ENCODE results near the gene EIF2B2. TPM values are rescaled to one million over a fixed set of nuclear protein-coding genes. Genes with fewer than 3 reads are reported as not detected.

The EIF2B2 gene
- 10 to 100 TPM; 42.9 to 55.4 (median 51.1) TPM for total RNA-seq

- H3K27me3 ChIP-seq: no peaks in the 10 kb centered on the region
- H3K9me3 ChIP-seq: no peaks in the 10 kb centered on the region
- TF ChIP-seq EP300 (IDR thresholded peaks at IDR 0.05; ENCODE audit: low read depth): no peak
- peak in 3 of 5 experiments; percentile 21 to 54 (median 42) for TF ChIP-seq CTCF (IDR thresholded peaks at IDR 0.05)
- TF ChIP-seq POLR2A (IDR thresholded peaks at IDR 0.05): peak; percentile 68
- peak; percentile 49 to 84 (median 60) for TF ChIP-seq POLR2AphosphoS5 (IDR thresholded peaks at IDR 0.05)
- H3K27ac ChIP-seq: peak within 1 kb of the TSS; percentile 82 to 90 (median 87)
- 2 to 17% methylated on average over 1 to 64 of the region's 66 CpGs for WGBS, 2 donors (ENCODE audit: low coverage in 1 of 2)
- peak within 1 kb of the TSS; percentile 60 to 81 (median 70) for H3K4me3 ChIP-seq
- in situ Hi-C loops (cut with MboI; ENCODE audit: low pct_ligation_motif_present in 1 of 4, low pct_unique_long_range_greater_than_20kb in 1 of 4, low sequenced_read_pairs in 3 of 4): no loop called here
- H3K4me1 ChIP-seq: peaks cover 5 to 24% (median 19%) of the 10 kb centered on the region in 4 donors
- H3K36me3 ChIP-seq: peaks cover 0 to 19% (median 8%) of the 10 kb centered on the region in 4 donors
- intact Hi-C loops (cut with DNase I; ENCODE audit: low total_unique reads): no loop called here
- DNase-seq: peak; percentile 98
Observed at GRCh38 chr14:75002392-75003249, at the start of gene EIF2B2. Gene EIF2B2, plus strand, starts transcription at chr14:75002921. Its CDS starts 70 bp downstream, at chr14:75002991.

GRCh38 chr14:74953686-74954085 lies 49.0 kb upstream of the EIF2B2 start:
- no peak overlapping the region for H3K27ac ChIP-seq
- WGBS, 2 donors (ENCODE audit: low coverage in 1 of 2): 89% methylated on average over 5 of the region's 5 CpGs; no CpG with 5 or more reads in 1 of the 2 donors
- DNase-seq: no peak
- TF ChIP-seq POLR2A (IDR thresholded peaks at IDR 0.05) (no peak), POLR2AphosphoS5 (IDR thresholded peaks at IDR 0.05) (no peak), EP300 (IDR thresholded peaks at IDR 0.05; ENCODE audit: low read depth) (no peak), CTCF (IDR thresholded peaks at IDR 0.05) (no peak)
- no peaks in the 10 kb centered on the region for H3K9me3 ChIP-seq
- no peaks in the 10 kb centered on the region for H3K27me3 ChIP-seq
- no peaks in the 10 kb centered on the region for H3K36me3 ChIP-seq
- peak overlapping the region in 1 of 4 donors; percentile 57 for H3K4me3 ChIP-seq
- H3K4me1 ChIP-seq: peaks cover 23 to 32% (median 29%) of the 10 kb centered on the region in 4 donors
- in situ Hi-C loops (cut with MboI; ENCODE audit: low pct_ligation_motif_present in 1 of 4, low pct_unique_long_range_greater_than_20kb in 1 of 4, low sequenced_read_pairs in 3 of 4): loop anchor here in 1 of 4 donors (10.0 kb wide), 1 partner anchor 131 kb away; no protein-coding TSS in a partner anchor
- intact Hi-C loops (cut with DNase I; ENCODE audit: low total_unique reads): no loop called here

GRCh38 chr14:74954232-74954946 lies 48.3 kb upstream of the EIF2B2 start:
- no peak for TF ChIP-seq EP300 (IDR thresholded peaks at IDR 0.05; ENCODE audit: low read depth)
- no peak for TF ChIP-seq POLR2AphosphoS5 (IDR thresholded peaks at IDR 0.05)
- TF ChIP-seq CTCF (IDR thresholded peaks at IDR 0.05): no peak
- in situ Hi-C loops (cut with MboI; ENCODE audit: low pct_ligation_motif_present in 1 of 4, low pct_unique_long_range_greater_than_20kb in 1 of 4, low sequenced_read_pairs in 3 of 4): loop anchor here in 1 of 4 donors (10.0 kb wide), 1 partner anchor 130 kb away; no protein-coding TSS in a partner anchor
- H3K4me3 ChIP-seq: peak overlapping the region in 3 of 4 donors; percentile 40 to 57 (median 46)
- 37% methylated on average over 15 of the region's 18 CpGs; no CpG with 5 or more reads in 1 of the 2 donors for WGBS, 2 donors (ENCODE audit: low coverage in 1 of 2)
- intact Hi-C loops (cut with DNase I; ENCODE audit: low total_unique reads): no loop called here
- H3K9me3 ChIP-seq: no peaks in the 10 kb centered on the region
- H3K27ac ChIP-seq: peak overlapping the region in 3 of 4 donors; percentile 10 to 44 (median 25)
- H3K27me3 ChIP-seq: no peaks in the 10 kb centered on the region
- peaks cover 23 to 32% (median 29%) of the 10 kb centered on the region in 4 donors for H3K4me1 ChIP-seq
- DNase-seq: no peak
- H3K36me3 ChIP-seq: no peaks in the 10 kb centered on the region

- H3K9me3 ChIP-seq: no peaks in the 10 kb centered on the region
- intact Hi-C loops (cut with DNase I; ENCODE audit: low total_unique reads): no loop called here
- TF ChIP-seq CTCF (IDR thresholded peaks at IDR 0.05) (no peak), POLR2A (IDR thresholded peaks at IDR 0.05) (no peak), POLR2AphosphoS5 (IDR thresholded peaks at IDR 0.05) (no peak), EP300 (IDR thresholded peaks at IDR 0.05; ENCODE audit: low read depth) (no peak)
- H3K4me1 ChIP-seq: peaks cover 23 to 32% (median 29%) of the 10 kb centered on the region in 4 donors
- no peak for DNase-seq
- 0% methylated on average over 3 of the region's 3 CpGs; no CpG with 5 or more reads in 1 of the 2 donors for WGBS, 2 donors (ENCODE audit: low coverage in 1 of 2)
- no peaks in the 10 kb centered on the region for H3K36me3 ChIP-seq
- H3K27ac ChIP-seq: peak overlapping the region in 3 of 4 donors; percentile 25 to 44 (median 36)
- in situ Hi-C loops (cut with MboI; ENCODE audit: low pct_ligation_motif_present in 1 of 4, low pct_unique_long_range_greater_than_20kb in 1 of 4, low sequenced_read_pairs in 3 of 4): loop anchor here in 1 of 4 donors (10.0 kb wide), 1 partner anchor 130 kb away; no protein-coding TSS in a partner anchor
- H3K4me3 ChIP-seq: peak overlapping the region; percentile 40 to 57 (median 44)
- H3K27me3 ChIP-seq: no peaks in the 10 kb centered on the region
Observed at GRCh38 chr14:74954947-74955228, 47.8 kb upstream of the EIF2B2 start.
